Heart left ventricle (tissue), 13 donors: Measurements from ENCODE around the gene KIF12.

ENCODE experiments used
- POLR2A ChIP-seq, 2 donors: fragments of 450-650 bp; IDR thresholded peaks; one replicate each; pipeline ENCODE4 v1.6.1; 2017; ENCODE audit warnings: antibody characterized with exemption in 2 of 2, mild to moderate bottlenecking in 2 of 2, moderate library complexity in 2 of 2
- TF ChIP-seq, protein P1 (sequence below), 12 donors: fragments of 200-600 bp; sonication (generic) in 4 of 12; IDR thresholded peaks; one replicate each; pipeline versions ENCODE4 v1.5.0 to v1.8.0; 2018 to 2022; ENCODE audit warnings: antibody characterized with exemption in 12 of 12, mild to moderate bottlenecking in 5 of 12
- donor health status: ischemic (EF 13 %, LVEDD 7.1; RV severe dilation, severe dysfunction).
- donor health status: DM: no; HTN: yes; CAD: no.
- donor health status: DM: no; HTN: no; CAD: no.
- donor health status: ischemic (EF 25% LVEDD 6.9; RV normal size, moderate dysfunction).
- donor health status: ischemic (EF 25% LVEDD 5.7; RV mildly dilated, moderate dysfunction).
- donor health status: ischemic (EF 35%, LVEDD 5.7; RV mildly dilated, moderate dysfunction).
- donor health status: nonischemic (EF 11% LVEDD 7.7; RV severe dilation, severe dysfunction).
- donor health status: DM: yes; HTN: yes; CAD: no.
- donor health status: PGD.
- donor health status: ischemic (EF 29% LVEDD 5.4; RV normal size, mild dysfunction).
- donor health status: nonischemic (EF 23%, LVEDD 6.1; RV moderate dilation, normal function).

DNA sequence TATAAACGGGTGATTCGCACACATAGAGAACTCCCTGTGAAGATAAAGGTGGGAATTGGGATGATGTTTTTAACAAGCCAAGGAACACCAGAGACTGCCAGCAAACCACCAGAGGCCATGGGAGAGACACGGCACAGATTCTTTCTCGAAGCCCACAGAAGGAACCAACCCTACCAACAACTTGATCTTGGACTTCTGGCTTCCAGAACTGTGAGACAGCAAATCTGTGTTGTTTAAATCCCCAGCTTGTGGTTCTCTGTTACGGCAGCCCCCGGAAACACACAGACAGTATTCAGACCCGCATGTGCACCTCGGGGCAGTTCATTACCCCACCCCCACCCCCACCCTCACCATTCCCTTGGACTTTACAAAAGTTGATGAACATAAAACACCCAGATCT is 33.8 kb downstream of the KIF12 start:
- no peak for TF ChIP-seq POLR2A (IDR thresholded peaks at IDR 0.05)
- TF ChIP-seq, protein P1, sequence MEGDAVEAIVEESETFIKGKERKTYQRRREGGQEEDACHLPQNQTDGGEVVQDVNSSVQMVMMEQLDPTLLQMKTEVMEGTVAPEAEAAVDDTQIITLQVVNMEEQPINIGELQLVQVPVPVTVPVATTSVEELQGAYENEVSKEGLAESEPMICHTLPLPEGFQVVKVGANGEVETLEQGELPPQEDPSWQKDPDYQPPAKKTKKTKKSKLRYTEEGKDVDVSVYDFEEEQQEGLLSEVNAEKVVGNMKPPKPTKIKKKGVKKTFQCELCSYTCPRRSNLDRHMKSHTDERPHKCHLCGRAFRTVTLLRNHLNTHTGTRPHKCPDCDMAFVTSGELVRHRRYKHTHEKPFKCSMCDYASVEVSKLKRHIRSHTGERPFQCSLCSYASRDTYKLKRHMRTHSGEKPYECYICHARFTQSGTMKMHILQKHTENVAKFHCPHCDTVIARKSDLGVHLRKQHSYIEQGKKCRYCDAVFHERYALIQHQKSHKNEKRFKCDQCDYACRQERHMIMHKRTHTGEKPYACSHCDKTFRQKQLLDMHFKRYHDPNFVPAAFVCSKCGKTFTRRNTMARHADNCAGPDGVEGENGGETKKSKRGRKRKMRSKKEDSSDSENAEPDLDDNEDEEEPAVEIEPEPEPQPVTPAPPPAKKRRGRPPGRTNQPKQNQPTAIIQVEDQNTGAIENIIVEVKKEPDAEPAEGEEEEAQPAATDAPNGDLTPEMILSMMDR (IDR thresholded peaks at IDR 0.05): no peak
